Cardiac muscle cell (in vitro differentiated cells and primary cell): ENCODE results near the gene KCNJ11. TPM values are rescaled to one million over a fixed set of nuclear protein-coding genes. Genes with fewer than 3 reads are reported as not detected.

ENCODE experiments used
- DNase-seq, 2 donors: peaks; one replicate each; pipeline versions ENCODE4 v3.0.0 to v3.0.0-alpha.2; 2010 to 2017; ENCODE audit warnings: low read depth in 1 of 2, low spot score in 1 of 2
- H3K27ac ChIP-seq: fragments of 200-600 bp; sonication (generic); 2 replicates; pipeline ENCODE4 v1.5.1; 2016
- H3K27me3 ChIP-seq: fragments of 200-600 bp; sonication (generic); 2 replicates; pipeline ENCODE4 v1.6.0; 2016; ENCODE audit warnings: control low read depth
- H3K36me3 ChIP-seq: fragments of 200-600 bp; sonication (generic); 2 replicates; pipeline ENCODE4 v1.5.1; 2016; ENCODE audit warnings: control low read depth
- H3K4me1 ChIP-seq: fragments of 200-600 bp; sonication (generic); 2 replicates; pipeline ENCODE4 v1.8.1; 2017; ENCODE audit warnings: low read depth, mild to moderate bottlenecking, mixed run types
- H3K4me3 ChIP-seq: fragments of 200-600 bp; sonication (generic); 2 replicates; pipeline ENCODE4 v1.5.1; 2016; ENCODE audit warnings: mild to moderate bottlenecking
- H3K9me3 ChIP-seq: fragments of 200-600 bp; sonication (generic); 2 replicates; pipeline ENCODE4 v1.5.1; 2017; ENCODE audit warnings: low read depth, mild to moderate bottlenecking, control low read depth
- CTCF ChIP-seq: IDR thresholded peaks from 2 replicates; pipeline ENCODE4 v1.5.1; 2012; ENCODE audit warnings: low read depth, mild to moderate bottlenecking, low read length
- polyA plus RNA-seq: library from polyadenylated mRNA; unstranded; fragments of >200 nt; fragmentation: Nextera tagmentation; extraction: Ambion mirVana; gene quantifications from 2 replicates; pipeline ENCODE4 v1.2.1, GENCODE V29; 2016
- total RNA-seq: library from RNA; depleted of rRNA; stranded (reverse); fragments of >200 nt; gene quantifications from 2 replicates; pipeline ENCODE4 v1.2.3, GENCODE V29; 2016

The KCNJ11 gene
- total and polyA plus RNA-seq, 2 experiments from 2014 or later: 4.7 to 17.0 TPM

- no peak overlapping the region for H3K27ac ChIP-seq
- H3K36me3 ChIP-seq: no peaks in the 10 kb centered on the region
- peak in 1 of 2 donors; percentile 25 for DNase-seq
- H3K4me3 ChIP-seq: no peak overlapping the region
- no peaks in the 10 kb centered on the region for H3K9me3 ChIP-seq
- peaks cover 19% of the 10 kb centered on the region for H3K4me1 ChIP-seq
- no peaks in the 10 kb centered on the region for H3K27me3 ChIP-seq
- no peak for TF ChIP-seq CTCF
Measured at GRCh38 chr11:17416492-17416891, 28.0 kb upstream of the KCNJ11 start.

GRCh38 chr11:17415523-17416104 is 27.2 kb upstream of the KCNJ11 start:
- DNase-seq: no peak
- Histone ChIP-seq H3K9me3 (no peaks in the 10 kb centered on the region), H3K27ac (no peak overlapping the region), H3K27me3 (no peaks in the 10 kb centered on the region), H3K36me3 (no peaks in the 10 kb centered on the region), H3K4me3 (no peak overlapping the region), H3K4me1 (peaks cover 16% of the 10 kb centered on the region)
- no peak for TF ChIP-seq CTCF

- H3K27ac ChIP-seq: no peak overlapping the region
- peaks cover 16% of the 10 kb centered on the region for H3K4me1 ChIP-seq
- no peaks in the 10 kb centered on the region for H3K27me3 ChIP-seq
- no peak for TF ChIP-seq CTCF
- no peaks in the 10 kb centered on the region for H3K9me3 ChIP-seq
- H3K4me3 ChIP-seq: no peak overlapping the region
- no peaks in the 10 kb centered on the region for H3K36me3 ChIP-seq
- no peak for DNase-seq
Measured at GRCh38 chr11:17414992-17415391, 26.5 kb upstream of the KCNJ11 start.

- Histone ChIP-seq H3K9me3 (no peaks in the 10 kb centered on the region), H3K4me3 (no peak overlapping the region), H3K4me1 (peaks cover 15% of the 10 kb centered on the region), H3K36me3 (no peaks in the 10 kb centered on the region), H3K27ac (no peak overlapping the region), H3K27me3 (no peaks in the 10 kb centered on the region)
- TF ChIP-seq CTCF: no peak
- DNase-seq: no peak
Measured at GRCh38 chr11:17414317-17414737, 25.9 kb upstream of the KCNJ11 start.

- Histone ChIP-seq H3K27me3 (no peaks in the 10 kb centered on the region), H3K4me3 (no peak overlapping the region), H3K4me1 (peaks cover 8% of the 10 kb centered on the region), H3K27ac (no peak overlapping the region), H3K36me3 (no peaks in the 10 kb centered on the region), H3K9me3 (no peaks in the 10 kb centered on the region)
- no peak for TF ChIP-seq CTCF
- no peak for DNase-seq
Measured at GRCh38 chr11:17413414-17414316, 25.2 kb upstream of the KCNJ11 start.
